Measurements from ENCODE around the gene OR1M1.
"Not testable (repeated sequence)": the region's sequence is repeated elsewhere in the genome, so short reads cannot be mapped to it uniquely, and the experiment has no call there.

Gene OR1M1

GRCh38 chr19:9086761-9087160 lies at the start of gene OR1M1:
TSS of gene OR1M1 (plus strand) at chr19:9087061. CDS start at chr19:9093245, 6,184 bp downstream.
- no peak for DNase-seq

GRCh38 chr19:9037400-9038062 lies 49.3 kb upstream of the OR1M1 start:
- no peak for DNase-seq

GRCh38 chr19:9039728-9040127 lies 47.1 kb upstream of the OR1M1 start:
- no peak for DNase-seq

GRCh38 chr19:9040131-9040530 lies 46.7 kb upstream of the OR1M1 start:
- no peak for DNase-seq

- DNase-seq, result no peak
These were observed 45.8 kb upstream of the OR1M1 start for GRCh38 chr19:9041023-9041422.

- no peak for DNase-seq
These were observed 43.3 kb upstream of the OR1M1 start for GRCh38 chr19:9043524-9043923.

GRCh38 chr19:9044449-9044848 lies 42.4 kb upstream of the OR1M1 start:
- no peak for DNase-seq

GRCh38 chr19:9046694-9047093 lies 40.2 kb upstream of the OR1M1 start:
- no peak for DNase-seq

GRCh38 chr19:9052894-9053293 lies 34.0 kb upstream of the OR1M1 start:
- no peak for DNase-seq

- DNase-seq, result not testable (repeated sequence)
These were observed 33.2 kb upstream of the OR1M1 start for GRCh38 chr19:9053674-9054073.

- no peak for DNase-seq
These were observed 32.7 kb upstream of the OR1M1 start for GRCh38 chr19:9054207-9054606.

- DNase-seq, result no peak
These were observed 32.1 kb upstream of the OR1M1 start for GRCh38 chr19:9054765-9055164.

GRCh38 chr19:9056131-9056530 lies 30.7 kb upstream of the OR1M1 start:
- not testable (repeated sequence) for DNase-seq

- DNase-seq, result no peak
These were observed 29.2 kb upstream of the OR1M1 start for GRCh38 chr19:9057505-9058258.

GRCh38 chr19:9058905-9059667 lies 27.8 kb upstream of the OR1M1 start:
- DNase-seq, result no peak

- DNase-seq, result no peak
These were observed 26.1 kb upstream of the OR1M1 start for GRCh38 chr19:9060564-9061340.

GRCh38 chr19:9061879-9062278 lies 25.0 kb upstream of the OR1M1 start:
- no peak for DNase-seq

GRCh38 chr19:9065457-9066014 lies 21.3 kb upstream of the OR1M1 start:
- DNase-seq, result no peak

GRCh38 chr19:9070066-9070465 lies 16.8 kb upstream of the OR1M1 start:
- DNase-seq, result no peak

GRCh38 chr19:9071720-9072119 lies 15.1 kb upstream of the OR1M1 start:
- not testable (repeated sequence) for DNase-seq

- DNase-seq, result no peak
These were observed 13.1 kb upstream of the OR1M1 start for GRCh38 chr19:9073806-9074205.

GRCh38 chr19:9075064-9075949 lies 11.6 kb upstream of the OR1M1 start:
- DNase-seq, result no peak
